Kidney epithelial cell (primary cell): ENCODE results near the gene PGM3. TPM values are rescaled to one million over a fixed set of nuclear protein-coding genes. Genes with fewer than 3 reads are reported as not detected.

Source experiments
- DNase-seq: peaks from one replicate; pipeline ENCODE4 v3.0.0-alpha.2; 2010; ENCODE audit warnings: low read depth
- H3K27me3 ChIP-seq: 2 replicates; pipeline ENCODE4 v1.6.0; 2011; ENCODE audit warnings: low read length; ENCODE audit not compliant: control insufficient read depth, insufficient read depth
- H3K36me3 ChIP-seq: 2 replicates; pipeline ENCODE4 v1.5.1; 2011; ENCODE audit warnings: low read length; ENCODE audit not compliant: control insufficient read depth, insufficient read depth
- H3K4me3 ChIP-seq: 2 replicates; pipeline ENCODE4 v1.5.1; 2011; ENCODE audit warnings: low read depth, mild to moderate bottlenecking, control low read depth, low read length
- total RNA-seq: library from RNA; depleted of rRNA; stranded (reverse); fragments of >200 nt; gene quantifications from 2 replicates; pipeline ENCODE4 v1.2.3, GENCODE V29; 2015
- TF ChIP-seq, protein P1 (sequence below): IDR thresholded peaks from 2 replicates; pipeline ENCODE4 v1.5.1; 2011; ENCODE audit warnings: mild to moderate bottlenecking, moderate library complexity, low read length, control low read depth, inconsistent platforms; ENCODE audit not compliant: insufficient read depth, poor library complexity, severe bottlenecking

Gene PGM3
- total RNA-seq, 1 donor from 2014 or later: 26.3 TPM

DNA sequence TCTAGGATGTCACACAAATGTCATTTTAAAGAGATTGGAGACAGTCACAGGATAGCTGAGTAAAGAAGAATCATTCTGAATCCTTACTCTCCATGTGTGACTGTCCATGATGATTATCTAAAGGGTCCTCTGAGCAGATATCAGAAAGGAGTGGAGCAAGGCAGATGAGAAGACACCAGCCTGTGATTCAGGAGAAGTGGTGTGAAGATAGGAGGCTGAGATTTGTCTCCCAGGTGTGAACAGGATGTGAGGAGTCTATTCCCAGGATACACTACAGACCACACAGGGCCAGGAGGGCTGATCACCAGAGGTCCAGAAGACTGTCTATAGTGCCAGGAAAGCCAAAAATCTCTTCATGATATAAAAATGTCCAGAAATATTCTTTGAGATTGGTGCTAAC, 27.1 kb upstream of the PGM3 start:
- no peaks in the 10 kb centered on the region for H3K36me3 ChIP-seq
- no peaks in the 10 kb centered on the region for H3K27me3 ChIP-seq
- DNase-seq: no peak
- no peak overlapping the region for H3K4me3 ChIP-seq
- TF ChIP-seq, protein P1, sequence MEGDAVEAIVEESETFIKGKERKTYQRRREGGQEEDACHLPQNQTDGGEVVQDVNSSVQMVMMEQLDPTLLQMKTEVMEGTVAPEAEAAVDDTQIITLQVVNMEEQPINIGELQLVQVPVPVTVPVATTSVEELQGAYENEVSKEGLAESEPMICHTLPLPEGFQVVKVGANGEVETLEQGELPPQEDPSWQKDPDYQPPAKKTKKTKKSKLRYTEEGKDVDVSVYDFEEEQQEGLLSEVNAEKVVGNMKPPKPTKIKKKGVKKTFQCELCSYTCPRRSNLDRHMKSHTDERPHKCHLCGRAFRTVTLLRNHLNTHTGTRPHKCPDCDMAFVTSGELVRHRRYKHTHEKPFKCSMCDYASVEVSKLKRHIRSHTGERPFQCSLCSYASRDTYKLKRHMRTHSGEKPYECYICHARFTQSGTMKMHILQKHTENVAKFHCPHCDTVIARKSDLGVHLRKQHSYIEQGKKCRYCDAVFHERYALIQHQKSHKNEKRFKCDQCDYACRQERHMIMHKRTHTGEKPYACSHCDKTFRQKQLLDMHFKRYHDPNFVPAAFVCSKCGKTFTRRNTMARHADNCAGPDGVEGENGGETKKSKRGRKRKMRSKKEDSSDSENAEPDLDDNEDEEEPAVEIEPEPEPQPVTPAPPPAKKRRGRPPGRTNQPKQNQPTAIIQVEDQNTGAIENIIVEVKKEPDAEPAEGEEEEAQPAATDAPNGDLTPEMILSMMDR: no peak

DNA sequence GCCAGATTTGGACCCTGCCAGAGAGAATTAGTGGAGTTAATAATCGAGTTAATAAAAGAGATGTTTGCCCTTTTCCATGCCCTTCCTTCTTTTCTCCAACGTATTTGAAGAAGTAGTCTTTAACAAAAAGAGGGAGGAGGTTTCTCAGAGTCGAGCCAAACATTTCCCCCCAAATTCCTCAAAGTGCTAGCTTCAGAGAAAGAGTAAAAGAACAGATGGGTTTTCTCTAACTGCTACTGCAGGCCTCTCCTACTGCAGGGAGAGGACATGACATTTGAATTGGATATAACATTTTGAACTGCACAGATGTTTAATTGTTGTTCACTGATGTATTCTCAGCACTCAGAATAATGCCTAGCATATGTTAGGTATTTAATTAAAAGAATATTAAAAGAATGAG, 25.6 kb upstream of the PGM3 start:
- Histone ChIP-seq H3K27me3 (no peaks in the 10 kb centered on the region), H3K36me3 (no peaks in the 10 kb centered on the region), H3K4me3 (no peak overlapping the region)
- TF ChIP-seq, protein P1: no peak
- no peak for DNase-seq

DNA sequence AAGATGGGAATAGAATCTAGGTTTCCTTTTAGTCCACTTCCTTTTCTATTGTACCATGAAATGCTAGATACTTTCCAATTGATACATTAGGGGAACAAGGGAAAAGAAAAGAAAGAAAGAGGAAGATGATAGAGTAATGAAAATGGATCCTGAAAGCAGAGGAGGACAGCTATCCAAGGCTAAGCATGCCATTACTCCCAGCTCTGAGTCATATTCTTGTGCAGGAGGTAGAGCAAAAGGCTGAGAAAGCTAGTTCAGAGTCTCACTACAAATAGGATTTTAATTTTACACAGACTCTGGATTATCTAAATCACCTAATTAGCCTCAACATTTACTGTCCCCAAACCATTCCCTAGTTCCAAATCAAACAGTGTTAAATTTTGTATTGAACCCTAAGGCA, 23.7 kb upstream of the PGM3 start:
- Histone ChIP-seq H3K4me3 (no peak overlapping the region), H3K27me3 (no peaks in the 10 kb centered on the region), H3K36me3 (no peaks in the 10 kb centered on the region)
- TF ChIP-seq, protein P1: no peak
- no peak for DNase-seq

DNA sequence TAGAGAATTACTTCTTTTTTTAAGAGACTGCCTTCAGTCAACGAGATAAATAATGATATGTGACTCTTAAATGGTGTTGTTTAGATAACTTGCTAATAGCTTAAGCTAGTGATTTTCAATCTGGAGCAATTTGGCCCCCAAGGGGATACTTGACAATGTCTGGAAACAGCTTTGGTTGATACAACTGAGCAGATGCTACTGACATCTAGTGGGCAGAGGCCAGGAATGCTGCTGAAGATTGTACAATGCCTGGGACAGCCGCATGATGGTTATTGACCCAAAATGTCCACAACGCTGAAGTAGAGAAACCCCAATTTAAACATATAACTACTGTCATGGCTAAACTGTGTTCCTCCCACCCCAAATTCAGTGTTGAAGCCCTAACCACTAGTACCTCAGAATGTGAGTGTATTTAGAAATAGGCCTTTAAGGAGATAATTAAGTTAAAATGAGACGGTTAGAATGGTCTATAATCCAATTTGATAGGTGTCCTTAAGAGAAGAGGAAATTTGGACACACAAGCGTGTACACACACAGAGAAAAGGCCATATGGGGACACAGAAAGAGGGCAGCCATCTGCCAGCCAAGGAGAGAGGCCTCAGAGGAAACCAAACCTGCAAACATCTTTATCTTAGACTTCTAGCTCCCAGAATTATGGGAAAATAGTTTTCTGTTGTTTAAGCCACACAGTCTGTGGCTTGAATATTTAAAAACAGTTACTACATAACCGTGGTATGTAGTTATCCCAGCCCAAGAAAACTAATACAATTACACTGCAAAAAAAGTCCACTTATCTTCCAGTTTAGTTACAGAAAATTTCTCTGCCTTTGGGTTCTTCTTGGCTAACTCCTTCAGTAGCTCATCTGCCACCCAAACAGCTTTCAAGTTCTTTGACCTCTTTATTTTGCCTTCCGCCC, 22.3 kb upstream of the PGM3 start:
- no peak for DNase-seq
- no peaks in the 10 kb centered on the region for H3K36me3 ChIP-seq
- H3K4me3 ChIP-seq: no peak overlapping the region
- TF ChIP-seq, protein P1: peak; percentile 92
- no peaks in the 10 kb centered on the region for H3K27me3 ChIP-seq

DNA sequence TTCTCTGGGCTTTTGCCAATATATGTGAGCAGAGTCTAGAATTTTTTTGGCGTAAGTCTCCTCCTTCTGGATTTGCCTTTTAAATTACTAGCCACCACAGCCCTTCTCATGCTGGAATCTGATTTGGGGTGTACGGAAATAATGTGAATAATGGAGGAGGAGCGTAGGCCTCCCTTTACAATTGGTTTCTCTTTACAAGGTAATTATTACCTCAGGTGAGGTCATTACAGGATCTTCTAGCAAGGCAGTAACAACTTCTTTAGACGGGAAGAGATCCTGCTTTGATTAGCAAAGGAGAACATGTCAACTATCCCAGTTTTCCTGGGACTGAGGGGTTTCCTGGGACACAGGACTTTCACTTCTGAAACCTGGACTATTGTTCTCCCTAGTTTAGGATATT, 9.0 kb upstream of the PGM3 start:
- no peak for DNase-seq

More for the DNA sequence above, 9.0 kb upstream of the PGM3 start:
- TF ChIP-seq, protein P1: no peak
- Histone ChIP-seq H3K4me3 (no peak overlapping the region), H3K36me3 (peaks cover 1% of the 10 kb centered on the region), H3K27me3 (no peaks in the 10 kb centered on the region)
